ENCODE measurements around the gene PDSS2.
"Not testable (repeated sequence)": the region's sequence is repeated elsewhere in the genome, so short reads cannot be mapped to it uniquely, and the experiment has no call there.

PDSS2 gene

DNA sequence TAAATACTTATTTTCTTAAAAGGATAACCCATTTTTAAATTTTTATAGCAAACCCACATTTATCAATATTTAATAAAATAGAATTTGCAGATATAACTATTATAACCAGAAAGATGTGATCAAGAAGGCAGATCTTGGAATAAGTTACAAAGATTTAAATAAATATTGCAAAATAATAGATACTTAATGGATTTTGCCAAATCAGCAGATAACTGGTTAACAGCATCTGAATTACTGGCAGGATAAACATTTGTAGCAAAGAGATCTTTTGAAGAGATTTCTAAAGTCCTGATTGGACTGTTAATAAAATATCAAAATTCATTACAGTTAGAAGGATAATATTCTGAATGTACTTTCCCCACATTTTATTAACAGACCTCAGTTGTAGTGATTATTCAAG is 144.2 kb downstream of the PDSS2 start:
- no peak for DNase-seq

DNA sequence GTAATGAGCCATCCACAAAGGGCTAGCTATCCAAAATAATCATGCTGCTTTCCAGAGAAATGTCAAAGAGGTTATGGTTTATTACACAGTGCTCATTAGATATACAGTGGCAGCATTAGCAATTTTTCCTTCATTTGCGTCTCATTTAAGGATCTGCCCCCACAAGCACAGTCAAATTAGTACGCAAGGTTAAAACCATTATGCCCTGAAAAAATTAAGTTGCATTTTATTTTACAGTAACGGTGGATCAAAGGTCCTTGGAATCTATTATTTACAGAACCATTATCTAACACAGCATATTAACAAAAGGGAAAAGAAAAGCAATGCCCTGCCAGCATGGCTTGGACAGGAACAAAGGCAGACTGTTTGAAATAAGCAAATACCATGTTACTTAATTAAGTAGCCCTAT is 144.8 kb downstream of the PDSS2 start:
- no peak for DNase-seq

DNA sequence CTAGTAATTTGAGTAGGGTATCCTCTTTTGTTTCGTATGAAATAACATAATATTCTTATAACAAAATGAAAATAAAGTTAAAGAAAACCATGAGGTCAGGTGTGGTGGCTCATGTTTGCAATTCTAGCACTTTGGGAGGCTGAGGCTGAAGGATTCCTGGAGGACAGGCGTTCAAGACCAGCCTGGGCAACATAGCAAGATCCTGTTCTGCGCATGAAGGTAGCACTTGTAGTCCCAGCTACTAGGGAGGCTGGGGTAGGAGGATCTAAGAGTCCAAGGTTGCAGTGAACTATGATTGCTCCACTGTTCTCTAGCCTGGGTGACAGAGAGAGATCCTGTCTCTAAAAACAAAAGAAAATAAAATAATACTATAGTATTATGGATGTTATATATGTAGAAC is 145.6 kb downstream of the PDSS2 start:
- no peak for DNase-seq

DNA sequence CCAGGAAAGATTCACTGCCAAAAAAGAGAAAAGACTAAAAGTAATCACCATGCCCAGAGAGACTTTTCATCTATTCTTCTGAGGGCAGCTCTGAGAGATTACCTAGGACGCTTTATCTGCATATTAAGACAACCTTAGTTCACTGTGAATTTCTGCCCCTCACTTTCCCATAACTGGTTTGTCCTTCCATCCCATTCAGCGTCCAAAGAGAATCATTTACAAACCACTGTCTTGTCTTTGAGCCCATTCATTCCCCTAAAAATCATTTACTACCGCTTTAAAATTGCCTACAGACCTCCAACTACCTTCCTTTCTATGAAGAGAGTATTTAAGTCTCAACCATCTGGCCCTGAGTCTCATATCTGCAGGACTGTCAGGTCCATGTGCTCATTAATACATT is 149.0 kb downstream of the PDSS2 start:
- no peak for DNase-seq

DNA sequence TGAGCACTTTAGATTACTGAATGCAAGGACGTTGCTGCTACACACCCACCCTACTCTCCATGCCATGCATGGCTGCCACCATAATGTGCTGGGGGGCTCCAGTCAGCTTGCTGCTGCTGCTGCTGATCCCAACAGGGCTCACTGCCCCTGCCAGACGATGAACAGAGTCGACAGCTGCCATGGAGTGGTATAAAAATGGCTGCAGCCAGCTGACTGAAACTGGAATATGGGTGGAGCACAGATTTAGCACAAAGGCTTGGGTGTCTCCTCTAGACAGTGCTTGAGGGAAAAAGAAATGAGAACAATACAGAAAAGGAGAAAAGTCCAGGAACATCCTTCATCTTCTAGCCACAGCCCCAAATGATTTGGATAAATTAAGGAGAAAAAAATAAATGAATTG is 150.7 kb downstream of the PDSS2 start:
- DNase-seq: no peak

DNA sequence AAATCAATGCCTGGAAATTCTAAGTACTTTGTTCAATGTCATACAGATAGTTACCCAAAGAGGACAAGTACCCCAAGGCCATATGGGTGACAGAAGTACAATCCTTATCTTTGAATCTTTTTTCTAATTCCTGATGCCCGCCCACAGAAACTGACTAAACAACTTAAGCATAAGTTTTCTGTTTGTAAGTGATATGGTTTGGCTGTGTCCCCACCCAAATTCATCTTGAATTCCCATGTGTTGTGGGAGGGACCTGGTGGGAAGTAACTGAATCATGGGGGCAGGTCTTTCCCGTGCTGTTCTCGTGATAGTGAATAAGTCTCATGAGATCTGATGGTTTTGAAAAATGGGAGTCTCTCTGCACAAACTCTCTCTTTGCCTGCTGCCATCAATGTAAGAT is 153.4 kb downstream of the PDSS2 start:
- not testable (repeated sequence) for DNase-seq

DNA sequence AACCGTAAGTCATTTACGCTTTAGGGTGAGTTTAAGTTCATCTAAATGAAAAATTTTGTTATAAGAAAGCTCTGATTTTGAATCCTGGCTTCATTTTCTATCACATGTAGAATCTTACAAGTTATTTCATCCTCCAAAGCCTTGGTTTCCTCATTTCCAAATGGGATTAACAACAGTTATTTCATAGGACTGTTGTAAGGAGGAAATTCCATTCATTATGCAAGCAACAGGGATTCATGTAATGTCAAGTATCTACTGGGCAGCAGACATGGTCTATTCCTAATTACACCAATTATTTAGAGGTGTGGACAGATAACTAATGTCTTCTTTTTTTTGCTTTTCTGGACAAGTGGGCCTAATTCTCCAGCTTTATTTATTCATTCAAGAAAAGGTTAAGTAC is 154.0 kb downstream of the PDSS2 start:
- DNase-seq: no peak

DNA sequence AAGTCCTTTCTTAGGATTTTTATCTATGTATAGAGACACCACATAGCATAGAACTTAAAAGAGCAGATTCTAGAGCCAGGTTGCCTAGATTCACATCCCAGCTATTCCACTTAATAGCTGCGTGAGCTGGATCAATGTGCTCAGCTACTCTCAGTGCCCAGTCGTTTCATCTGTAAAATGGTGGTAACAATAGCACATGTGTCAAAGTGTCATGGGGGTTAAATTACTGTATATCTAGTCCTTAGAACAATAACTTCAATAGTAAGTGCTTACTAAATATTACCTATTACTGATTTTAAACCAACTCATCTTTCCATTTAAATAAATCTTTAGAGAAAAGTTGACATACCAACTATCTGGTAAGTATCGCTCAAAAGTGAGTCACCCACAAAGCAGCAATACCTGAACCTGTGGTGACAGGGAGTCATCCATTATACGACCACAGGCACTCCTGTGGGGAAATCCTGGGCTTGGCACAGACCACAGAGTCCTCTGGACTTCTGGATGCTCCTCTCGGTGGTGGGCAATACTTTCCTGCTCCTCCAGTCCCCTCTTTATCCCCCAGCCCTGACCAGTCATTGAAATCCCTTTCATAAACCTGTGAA is 154.8 kb downstream of the PDSS2 start:
- no peak for DNase-seq

DNA sequence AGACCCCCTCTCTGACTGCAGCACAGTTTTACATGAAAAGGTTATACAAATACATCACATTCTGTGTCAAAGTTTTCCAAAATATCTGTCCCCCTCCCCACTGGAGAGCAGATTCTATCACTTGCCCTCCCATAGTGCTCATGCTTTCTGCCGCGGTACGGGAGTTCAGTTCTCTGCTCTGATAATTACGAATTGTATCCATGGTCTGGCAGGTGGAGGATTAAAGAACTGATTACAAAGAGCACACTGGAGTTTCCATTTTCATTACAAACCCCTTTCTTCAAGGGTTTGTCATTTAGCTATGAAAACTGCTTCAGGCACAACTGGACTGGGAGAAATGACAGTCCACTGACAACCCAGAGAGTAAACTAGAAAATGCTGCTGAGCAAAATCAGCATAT is 166.0 kb downstream of the PDSS2 start:
- DNase-seq: no peak

DNA sequence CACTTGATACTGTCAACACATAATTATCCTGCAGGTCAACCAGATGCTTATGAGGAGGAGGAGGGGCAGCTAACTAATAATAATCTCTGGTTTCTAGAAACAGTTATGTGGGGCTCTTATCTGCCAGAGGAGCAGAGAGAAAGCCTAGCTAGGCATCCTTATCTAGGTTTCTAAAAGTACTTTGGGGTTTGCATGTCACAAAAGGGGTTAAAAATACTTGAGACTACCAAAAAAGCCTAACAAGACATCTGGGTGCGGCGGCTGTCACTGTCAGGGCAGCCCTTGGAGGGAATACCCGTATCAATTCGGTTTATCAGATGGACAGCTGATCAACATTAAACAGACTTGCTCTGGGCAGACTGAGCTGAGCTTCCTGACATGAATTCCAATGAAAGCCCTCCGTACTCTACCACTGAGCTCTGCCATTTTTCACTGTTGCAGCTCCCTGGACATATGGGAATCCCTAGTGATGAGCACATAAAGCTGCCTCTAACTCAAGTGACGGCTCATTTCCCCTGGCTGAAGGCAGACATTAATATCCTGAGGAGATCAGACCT is 166.6 kb downstream of the PDSS2 start:
- no peak for DNase-seq

DNA sequence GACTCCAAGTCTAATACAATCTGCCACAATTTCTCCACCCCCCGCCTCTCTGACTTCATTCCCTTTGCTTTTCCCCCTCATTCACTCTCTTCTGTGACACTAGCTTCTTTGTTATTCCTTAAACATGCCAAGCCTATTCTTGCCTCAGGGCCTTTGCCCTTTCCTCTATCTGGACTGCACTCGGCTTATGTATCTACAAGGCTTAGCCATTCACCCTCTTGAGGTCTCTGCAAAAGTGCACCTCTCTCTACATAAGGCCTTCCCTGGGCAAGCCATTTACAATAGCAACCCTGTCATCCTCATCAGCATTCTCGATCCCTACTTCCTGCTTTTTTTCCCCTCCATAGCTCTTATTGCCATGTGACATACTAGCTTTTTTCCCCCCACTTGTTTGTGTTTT is 168.9 kb downstream of the PDSS2 start:
- no peak for DNase-seq

DNA sequence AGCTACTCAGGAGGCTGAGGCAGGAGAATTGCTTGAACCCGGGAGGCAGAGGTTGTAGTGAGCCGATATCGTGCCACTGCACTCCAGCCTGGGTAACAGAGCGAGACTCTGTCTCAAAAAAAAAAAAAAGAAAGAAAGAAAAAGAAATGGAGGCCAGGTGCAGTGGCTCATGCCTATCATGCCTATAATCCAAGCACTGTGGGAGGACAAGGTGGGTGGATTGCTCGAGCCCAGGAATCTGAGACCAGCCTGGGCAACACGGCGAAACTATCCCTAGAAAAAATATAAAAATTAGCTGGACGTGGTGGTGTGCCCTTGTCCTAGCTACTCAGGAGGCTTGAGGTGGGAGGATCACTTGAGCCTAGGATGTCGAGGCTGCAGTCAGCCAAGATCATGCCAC is 170.1 kb downstream of the PDSS2 start:
- DNase-seq: not testable (repeated sequence)

DNA sequence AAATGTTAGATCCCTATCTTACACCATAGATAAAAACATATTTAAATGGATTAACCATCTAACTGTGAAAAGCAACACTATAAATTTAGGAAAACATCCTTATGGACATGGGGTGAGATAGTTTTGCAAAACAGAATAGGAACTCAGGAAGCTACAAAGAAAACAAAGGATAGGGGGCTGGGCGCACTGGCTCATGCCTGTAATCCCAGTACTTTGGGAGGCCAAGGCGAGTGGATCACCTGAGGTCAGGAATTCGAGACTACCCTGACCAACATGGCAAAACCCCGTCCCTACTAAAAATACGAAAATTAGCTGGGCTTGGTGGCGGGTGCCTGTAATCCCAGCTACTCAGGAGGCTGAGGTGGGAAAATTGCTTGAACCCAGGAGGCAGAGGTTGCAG is 173.7 kb downstream of the PDSS2 start:
- not testable (repeated sequence) for DNase-seq

DNA sequence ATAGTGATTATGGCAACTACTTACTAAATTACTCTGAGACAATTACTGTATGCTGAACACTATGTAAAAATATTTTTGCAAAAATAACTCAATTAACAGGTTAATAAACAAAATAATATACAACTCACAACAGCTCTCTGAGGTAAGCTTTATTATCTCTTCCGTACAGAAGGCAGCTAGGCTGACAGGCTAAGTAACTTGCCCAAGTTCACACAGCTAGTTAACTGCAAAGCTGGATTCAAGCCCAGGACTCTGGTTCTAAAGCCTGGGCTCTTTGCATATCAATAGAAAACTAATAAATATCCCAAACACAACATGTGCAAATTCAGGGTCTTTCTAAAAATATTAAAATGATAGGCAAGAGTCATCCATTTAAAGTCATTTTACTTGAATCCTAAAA is 174.6 kb downstream of the PDSS2 start:
- DNase-seq: no peak

DNA sequence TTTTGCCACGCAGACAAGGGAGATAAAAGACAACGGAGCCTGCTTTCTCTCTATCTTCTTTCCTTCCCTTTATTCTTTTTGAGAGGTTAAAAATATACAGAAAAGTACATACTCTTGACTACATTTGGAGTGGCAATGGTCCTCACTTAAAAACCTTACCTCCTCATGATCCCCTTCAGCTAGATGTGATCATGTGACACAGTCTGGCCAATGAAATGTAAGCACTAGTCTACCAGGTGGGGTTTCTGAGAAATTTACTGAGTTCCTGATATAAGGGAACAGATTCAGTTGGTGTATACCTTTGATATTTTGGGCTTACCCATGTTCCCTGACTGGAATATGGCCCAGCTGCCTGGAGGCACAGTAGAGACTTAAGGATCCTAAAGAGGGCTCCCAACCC is 178.6 kb downstream of the PDSS2 start:
- DNase-seq: no peak

DNA sequence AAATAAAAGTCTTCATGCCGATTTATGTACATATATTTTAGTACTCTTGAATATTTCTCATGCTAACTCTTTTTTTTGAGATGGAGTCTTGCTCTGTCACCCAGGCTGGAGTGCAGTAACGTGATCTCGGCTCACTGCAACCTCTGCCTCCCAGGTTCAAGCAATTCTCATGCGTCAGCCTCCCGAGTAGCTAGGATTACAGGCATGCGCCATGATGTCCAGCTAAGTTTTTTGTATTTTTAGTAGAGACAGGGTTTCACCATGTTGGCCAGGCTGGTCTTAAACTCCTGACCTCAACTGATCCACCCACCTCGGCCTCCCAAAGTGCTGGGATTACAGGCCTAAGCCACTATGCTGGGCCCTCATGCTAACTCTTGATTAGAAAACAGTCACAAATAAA is 179.4 kb downstream of the PDSS2 start:
- not testable (repeated sequence) for DNase-seq

DNA sequence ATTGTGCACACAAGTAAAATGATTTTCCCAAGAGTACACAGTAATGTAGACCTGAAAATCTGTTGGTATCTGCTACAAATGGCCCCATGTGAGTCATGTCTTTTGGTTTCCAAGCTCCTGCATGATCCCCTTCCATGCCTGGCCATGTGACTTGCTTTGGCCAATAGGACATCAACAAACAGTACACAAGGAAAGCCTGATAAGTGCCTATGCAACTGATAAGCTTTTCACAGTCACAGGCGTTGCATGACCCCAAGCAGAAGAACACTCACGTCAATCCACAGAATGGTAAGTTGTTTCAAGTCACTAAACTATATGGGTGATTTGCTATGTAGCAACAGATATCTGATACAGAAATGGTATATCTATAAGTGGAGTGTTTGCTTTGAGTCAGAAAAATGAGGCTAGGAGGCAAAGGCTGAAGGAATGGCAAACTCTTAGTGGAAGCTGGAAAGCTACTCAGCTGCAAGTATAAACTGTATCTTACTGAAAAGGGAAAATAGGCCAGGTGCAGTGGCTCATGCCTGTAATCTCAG is 184.0 kb downstream of the PDSS2 start:
- DNase-seq: no peak

DNA sequence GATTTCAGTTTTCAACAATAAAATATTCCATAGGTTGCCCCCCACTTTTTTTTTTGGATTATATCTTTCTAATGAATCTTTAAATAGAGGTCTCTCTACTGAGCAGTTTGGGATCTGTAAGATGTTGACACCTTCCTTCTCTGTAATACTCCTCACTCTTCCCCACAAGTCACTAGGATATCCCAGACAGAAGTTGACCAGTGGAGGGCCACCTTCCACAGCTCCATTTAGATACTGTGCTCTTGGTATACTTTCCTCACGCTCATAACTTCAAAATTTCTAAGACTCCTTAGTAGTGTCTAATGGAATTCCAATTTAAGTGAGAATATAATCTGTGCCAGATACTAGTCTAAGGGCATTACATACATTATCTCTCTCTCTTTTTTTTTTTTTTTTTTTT is 185.1 kb downstream of the PDSS2 start:
- DNase-seq: no peak

DNA sequence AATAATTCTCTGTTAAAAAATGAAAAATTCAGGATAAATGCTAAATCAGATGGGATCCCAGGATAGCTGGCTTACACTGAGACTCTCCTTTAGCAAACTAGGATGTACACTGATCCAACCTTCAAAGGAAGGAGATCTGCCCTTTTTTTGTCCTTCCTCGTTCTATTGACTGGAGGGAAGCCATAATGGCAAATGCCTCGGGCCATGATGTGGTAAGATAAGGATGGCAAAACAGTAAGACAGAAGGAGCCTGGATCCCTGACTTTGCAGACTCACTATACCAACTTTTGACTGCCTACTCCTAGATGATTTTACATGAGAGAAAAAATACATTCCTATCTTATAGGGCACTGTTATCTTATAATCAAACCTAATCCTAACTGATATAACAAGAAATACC is 187.1 kb downstream of the PDSS2 start:
- no peak for DNase-seq

DNA sequence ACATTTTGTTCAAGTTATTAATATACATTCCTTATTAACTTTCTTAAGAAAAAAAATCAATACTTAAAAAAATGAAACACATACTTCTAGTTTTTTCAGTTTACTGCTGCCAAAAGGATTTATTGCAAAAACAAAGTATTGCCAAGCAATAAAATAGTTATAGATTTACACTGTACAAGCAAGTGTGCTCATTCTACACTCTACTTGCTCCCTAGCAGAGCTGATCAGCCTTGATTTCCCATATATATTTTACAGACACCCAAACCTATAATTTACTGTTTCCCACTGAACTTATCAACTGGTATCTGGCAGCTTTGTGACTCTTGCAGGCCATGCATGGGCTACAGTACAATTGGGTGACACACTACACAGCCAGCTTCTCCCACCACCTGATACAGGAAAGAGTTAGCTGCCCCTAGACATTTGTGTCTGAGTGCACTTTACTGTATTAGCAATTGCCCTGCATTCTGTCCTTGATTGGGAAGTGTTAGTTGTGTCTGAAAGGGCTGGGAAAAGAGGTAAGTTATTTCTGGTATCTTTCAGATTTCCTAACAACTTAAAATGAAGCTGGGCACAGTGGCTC is 188.1 kb downstream of the PDSS2 start:
- DNase-seq: no peak

DNA sequence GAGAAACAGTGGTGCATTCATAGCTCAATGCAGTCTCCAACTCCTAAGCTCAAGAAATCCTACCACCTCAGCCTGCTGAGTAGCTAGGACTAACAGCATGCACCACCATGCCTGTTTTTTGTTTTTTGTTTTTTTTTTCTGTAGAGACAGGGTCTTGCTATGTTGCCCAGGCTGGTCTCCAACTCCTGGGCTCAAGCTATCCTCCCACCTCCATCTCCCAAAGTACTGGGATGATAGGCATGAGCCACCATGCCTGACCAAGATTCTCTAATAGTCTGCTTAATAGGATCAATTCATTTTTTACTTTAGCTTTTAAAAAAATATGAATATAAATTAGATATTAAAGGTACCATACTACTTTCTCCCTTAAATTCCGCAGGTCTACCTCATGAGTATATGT is 191.7 kb downstream of the PDSS2 start:
- DNase-seq: no peak

DNA sequence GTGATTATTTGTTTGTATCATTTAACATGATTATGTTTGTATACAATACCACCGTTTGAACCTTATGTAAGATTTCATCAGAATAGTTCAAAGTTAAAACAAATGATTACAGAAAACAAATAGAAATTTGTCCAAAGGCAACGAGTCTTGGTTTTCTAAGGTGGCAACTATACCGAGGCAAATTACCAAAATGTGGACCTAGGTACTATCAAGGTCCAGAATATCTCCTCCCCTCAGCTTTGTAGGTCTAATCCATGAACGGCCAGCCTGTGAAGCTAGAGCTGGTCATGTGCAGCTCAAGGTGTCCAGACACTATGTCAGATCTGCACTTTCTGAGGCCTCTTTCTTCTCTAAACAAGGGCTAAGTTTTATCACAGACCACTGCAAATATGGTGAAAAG is 192.4 kb downstream of the PDSS2 start:
- DNase-seq: no peak

DNA sequence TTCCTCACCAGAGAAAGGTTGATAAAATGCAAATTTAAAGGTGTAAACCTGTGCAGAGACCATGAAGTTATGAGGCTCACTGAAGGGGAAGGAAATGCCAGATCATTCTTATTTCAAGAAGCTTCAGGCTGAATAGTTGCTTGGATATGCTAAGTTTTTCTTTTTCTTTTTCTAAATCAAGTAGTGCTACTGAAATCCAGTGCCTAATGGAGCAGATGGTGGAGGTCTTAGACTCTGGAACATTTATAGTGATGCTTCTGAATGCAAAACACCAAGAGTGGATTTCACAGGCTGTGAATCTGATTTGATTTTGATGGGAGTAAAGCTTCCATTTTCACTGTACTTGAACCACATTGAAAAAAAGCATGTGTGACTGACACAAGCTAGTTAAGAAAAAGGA is 192.8 kb downstream of the PDSS2 start:
- DNase-seq: no peak

DNA sequence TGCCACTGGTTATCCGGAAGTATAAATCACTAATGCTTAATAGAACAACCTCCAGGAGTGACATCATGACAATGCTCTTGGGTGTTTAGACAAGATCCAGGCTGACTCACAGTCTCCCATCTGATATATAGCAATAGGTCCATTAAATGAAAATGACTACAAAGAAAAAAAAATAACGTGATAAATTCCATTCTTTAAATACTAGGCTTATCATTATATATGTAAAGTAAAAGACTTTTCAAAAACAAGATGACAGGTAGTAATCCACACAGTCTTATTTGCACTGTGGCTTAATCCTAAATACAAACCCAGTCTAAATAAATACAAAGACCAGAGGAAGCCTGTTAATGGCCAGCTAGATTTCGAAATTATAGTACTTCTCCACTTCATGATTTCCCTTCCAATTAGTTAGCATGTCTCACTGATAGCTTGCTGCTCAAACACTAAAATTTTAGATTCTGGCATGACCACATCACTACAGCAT is 195.0 kb downstream of the PDSS2 start:
- no peak for DNase-seq

DNA sequence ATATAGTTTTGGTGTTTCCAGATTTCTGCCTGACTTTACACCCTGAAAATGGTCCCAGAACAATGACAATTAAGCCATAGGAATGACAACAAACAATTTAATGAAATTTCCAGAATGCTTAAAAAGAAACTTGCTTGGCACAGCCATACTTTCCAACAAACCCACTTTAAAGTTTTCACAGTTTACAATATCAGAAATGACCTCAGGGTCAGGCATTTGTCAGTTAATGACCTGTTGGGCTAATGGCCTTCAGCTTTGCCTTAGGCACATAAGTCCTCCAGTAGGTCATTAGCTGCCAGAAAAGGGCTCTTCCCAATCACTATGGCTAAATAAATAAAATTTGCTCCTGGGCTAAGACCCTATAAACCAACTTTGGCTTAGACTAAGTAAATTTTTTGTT is 199.4 kb downstream of the PDSS2 start:
- DNase-seq: no peak

Data from CD4-positive, alpha-beta T cell treated with Interleukin-21 for 1 hour (primary cell).